Iris pigment epithelial cell (primary cell): Measurements from ENCODE around the gene LMO1.

Experiments
- DNase-seq: peaks from one replicate; pipeline ENCODE4 v3.0.0-alpha.2; 2011; ENCODE audit warnings: low read depth

Gene LMO1

DNA sequence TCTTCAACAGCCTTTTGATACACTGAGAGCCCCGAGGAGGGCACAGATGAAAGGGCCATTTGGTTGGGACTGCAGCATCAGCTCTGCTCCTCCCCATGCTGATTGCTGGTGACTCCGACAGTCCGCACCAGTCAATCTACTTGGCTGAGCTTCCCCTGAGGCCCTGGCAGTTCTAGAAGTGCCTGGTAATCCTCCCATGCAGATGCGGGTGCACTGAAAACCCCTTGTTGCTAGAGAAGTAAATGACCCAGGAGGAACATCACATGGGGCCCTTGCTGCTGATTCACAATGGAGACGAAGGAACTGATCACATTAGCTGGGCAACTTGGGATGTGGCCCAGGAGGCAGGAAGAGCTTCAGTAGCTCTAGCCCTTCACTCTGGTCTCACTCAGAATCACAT lies 59.7 kb downstream of the LMO1 start:
- no peak for DNase-seq

DNA sequence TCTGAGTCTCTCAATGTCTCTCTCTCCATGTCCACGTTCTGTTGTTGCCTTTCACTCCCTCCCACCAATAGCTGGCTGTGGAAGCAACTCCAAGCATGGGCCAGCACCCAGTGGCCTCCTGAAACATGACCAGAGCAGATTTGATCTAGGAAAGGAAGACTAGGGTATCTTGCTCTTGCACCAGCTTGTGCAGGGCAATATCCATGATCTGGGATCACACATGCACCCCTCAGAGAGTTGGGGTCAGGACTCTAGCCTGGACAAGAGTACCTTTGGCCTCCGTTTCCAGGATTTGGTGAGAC lies 60.3 kb downstream of the LMO1 start:
- no peak for DNase-seq

DNA sequence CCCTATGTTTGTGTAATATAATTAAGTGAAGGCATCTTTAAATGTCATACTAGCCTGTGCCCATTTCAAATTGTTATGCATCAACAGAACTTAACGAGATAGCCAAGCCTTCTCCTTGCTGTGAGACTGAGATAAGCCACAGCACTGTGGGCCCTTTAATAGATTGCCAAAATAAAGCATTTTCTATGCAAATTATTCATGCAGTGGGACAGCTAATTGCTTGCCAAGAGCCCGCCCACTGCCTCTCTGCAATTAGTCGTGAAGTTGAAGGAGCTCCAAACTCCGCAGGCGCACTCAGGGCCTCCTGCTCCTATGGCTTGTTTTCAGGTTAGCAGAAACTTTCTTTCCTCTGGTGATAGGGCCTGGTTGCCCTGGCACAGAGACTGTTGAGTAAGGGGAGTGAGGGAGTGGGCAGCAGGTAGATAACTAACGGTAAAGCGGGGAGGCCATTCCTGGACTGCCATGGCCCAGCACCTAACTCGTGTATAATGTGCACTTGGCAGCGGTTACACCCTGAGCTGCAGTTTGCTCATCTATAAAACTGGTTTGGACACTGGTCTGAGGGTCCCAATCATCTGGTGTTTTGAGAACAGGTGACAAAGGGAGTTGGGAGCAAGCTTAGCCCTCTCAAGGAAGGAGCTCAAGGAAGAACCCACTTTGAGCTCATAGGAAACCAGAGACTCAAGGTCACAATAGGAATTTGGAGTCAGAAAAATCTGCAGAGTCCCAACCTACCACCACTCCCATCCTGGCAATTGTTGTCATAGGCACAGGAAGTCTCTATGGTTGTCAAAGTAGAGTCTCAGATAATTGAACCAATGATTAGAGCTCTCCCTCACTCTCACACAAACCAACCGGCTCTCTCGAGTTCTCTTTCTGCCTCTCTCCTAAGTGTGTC lies 60.9 kb downstream of the LMO1 start:
- no peak for DNase-seq

DNA sequence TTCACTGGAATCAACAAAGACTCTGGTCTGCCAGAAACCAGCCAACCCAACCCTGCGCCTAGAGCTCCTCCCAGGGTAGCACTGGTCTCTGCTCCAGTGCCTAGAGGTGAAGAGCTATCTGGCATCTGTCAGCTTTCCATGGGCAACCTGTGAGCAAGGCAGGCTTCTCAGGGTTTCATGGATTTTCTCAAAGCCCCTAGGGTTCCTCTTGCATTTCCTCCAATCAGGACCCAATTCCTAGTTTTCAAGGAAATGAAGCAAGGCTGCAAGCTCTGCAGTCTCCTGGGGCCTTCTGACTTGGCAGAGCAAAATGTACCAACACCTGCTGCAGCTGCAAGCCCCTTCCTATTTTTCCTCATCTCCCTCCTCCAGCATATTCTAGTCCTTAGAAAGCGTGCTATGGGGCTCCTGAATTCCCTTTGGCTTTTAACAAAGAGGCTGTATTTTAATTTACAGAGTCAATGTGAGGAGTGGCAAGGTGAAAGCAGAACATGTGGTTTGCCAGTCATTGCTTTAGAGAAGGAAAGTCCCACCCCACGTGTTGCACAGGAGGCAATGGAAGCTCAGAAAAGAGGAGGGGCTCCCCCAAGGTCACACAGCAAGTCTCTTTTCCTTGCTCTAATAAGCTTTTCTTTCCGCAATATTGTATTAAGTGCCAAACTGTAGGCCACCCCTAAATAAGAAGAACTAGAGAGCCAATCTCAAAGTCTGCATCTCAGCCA lies 61.9 kb downstream of the LMO1 start:
- no peak for DNase-seq

DNA sequence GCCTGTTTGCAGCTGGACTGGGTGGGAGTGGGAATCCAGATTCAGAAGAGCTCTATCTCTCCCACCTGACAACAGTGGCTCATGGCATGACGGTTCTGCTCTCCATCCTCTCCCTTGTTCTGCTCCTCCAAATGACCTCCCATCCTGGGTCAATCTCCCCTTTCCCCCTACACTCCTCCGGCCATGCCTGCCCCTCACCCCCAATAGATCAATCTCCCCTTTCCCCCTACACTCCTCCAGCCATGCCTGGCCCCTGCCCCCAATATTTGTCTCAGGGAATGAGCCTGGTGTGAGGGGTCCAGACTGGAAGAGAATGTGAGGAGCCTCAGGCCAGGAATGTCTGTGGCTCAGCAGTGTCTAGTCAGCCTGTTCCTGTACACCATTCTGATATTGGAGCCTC lies 64.0 kb downstream of the LMO1 start:
- no peak for DNase-seq

DNA sequence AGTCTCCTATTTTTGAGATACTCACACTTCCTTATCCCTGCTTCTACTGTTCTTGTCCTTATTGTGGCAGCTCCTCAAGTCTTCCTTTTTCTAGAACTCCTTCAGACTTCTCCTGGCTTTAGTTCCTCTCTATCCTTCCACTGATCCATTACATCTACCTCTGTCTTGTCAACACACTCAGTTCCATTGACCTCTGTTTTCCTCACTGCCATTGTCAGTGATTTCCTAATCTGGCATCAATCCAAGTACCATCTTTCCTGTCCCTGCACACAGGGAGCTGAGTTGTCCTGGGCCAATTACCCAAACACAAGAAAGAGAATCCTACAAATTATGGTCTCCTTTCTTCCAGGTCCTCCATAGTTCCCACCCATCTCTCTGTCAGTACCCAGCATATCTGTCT lies 66.9 kb downstream of the LMO1 start:
- DNase-seq: no peak

DNA sequence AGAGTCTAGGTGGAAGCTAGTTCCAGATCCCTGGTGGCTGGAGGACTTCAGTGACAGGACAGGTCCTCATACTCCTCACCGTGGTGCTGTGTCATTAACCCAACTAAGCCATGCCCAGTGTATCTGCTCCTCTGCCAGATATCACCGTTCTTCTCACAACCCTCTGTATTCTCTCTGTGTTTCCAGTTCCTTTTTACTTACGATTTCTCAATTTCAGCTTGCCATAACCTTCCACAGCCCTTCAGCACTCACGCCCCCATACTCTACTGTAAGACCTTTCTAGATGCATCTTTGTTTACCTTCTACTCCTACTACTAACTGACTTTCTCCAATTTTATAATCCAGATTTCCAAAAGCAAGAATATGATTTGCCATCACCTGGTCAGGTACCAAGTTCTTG lies 68.7 kb downstream of the LMO1 start:
- no peak for DNase-seq

DNA sequence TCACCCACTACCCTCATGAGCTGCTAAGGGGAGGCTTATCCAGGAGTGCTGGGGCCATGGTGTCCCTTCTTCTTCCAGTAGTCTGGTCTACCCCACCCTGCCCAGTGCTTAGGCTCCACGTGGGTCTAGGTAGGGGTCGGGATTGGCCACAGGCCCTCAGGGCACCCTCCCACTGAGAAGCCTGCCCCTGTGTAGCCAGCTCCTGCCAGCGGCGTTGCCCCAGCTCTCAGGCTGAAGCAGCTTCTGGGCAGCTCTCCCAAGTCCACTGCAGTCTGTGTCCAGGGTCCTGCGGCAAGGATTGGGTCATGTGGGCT lies 70.8 kb downstream of the LMO1 start:
- no peak for DNase-seq

DNA sequence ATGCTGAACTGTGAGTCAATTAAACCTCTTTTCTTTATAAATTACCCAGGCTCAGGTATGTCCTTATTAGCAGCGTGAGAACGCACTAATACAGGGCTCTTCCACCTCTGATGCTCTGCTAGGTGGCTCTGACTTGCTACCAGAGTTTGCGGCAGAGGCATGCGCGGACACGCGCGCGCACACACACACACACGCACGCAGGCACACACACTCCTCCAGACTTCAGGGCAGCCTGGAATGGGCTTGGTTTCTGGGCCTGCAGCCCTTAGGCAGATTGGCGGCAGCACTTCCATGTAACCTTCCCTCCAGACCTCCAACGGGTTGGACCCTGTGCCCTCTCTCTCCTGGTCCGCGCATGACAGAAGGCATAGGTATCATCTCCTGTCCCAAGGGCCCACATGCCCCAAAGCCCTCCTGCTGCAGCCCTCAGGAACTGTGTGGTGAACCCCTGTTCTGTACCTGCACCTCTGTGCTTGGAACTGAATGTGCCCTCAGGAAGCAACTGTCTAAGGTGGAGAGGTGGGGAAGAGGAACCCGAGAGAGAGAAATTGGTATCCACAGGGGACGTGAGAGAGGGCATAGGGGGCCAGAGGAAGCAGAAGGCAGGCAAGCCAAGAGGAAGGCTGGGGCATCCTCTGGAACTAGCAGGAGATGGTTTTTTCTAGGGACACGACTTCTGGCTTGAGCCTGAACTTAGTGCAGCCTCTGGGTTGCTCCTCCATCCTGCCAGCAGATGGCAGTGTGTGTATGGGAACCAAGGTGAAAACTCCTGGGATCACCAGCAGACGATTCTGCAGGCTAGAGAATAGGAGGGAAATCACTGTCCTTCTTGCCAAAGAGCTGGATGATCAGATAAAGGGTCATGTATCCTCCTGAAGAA lies 71.4 kb downstream of the LMO1 start:
- DNase-seq: peak; percentile 68

DNA sequence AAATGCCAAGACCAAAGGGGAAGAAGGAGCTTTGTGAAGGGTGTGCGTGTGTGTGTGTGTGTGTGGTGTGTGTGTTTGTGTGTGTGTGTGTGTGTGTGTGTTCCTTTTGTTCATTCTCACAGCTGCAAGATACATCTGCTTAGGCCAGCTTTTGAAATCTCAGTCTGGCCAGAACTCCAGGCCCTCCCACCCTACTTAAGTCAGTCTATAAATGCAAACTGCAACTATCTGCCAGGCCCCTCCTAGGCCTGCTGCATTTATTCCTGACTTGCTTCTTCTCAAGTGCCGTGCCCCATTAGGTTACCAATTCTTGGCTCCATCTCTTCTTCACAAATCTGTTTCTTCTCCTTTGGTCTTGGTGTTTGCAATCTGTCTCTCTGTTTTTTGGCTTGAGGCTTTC lies 73.2 kb downstream of the LMO1 start:
- DNase-seq: no peak

DNA sequence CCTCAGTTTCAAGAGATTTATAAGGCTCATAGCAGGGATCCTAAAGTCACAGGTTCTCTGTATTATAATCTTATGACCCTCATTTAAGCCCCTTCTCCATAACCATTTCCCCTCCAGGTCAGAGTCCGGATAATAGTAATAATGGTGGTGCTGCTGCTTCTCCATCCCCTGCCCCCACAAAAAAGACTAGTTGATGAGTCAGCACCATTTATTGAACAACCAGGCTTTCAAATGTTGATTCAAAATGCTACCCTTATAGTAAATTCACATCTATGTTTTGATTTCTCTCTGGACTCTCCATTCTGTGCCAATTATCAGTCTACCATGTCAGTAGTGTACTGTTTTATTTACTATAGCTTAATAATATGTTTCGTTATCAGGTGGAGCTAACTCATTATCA lies 77.2 kb downstream of the LMO1 start:
- DNase-seq: no peak

DNA sequence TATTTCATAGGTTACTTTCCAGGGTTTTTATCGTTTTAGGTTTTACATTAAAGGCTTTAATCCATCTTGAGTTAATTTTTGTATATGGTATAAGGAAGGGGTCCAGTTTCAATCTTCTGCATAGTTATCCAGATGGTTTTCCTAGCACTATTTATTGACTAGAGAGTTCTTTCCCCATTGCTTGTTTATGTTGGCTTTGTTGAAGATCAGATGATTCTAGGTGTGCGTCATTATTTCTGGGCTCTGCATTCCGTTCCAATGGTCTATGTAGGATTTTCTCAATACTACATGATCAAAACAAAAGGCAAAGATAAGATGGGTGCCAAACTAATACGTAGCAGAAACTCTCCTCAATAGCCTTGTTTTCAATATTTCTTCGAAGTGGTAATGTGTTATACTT lies 80.6 kb downstream of the LMO1 start:
- peak; percentile 28 for DNase-seq

DNA sequence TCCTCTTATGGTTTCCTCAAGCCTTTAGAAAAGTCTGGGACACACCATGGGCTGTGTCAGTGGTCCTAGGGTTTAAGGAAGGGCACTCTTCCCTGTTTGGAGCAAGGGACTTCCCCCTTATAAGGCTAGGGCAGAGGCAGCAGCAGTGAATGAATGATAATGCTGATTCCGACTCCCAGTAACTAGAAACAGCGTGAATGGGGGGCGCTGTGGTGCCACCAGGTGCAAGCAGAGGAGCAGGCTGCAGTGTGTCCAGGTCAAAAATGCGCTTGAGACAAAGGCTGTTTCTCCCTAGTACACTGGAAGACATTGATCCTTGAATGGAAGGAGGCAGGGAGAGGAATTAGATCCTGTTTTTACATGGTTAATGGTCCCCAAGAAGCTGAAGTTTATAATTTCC lies 83.2 kb downstream of the LMO1 start:
- DNase-seq: no peak

DNA sequence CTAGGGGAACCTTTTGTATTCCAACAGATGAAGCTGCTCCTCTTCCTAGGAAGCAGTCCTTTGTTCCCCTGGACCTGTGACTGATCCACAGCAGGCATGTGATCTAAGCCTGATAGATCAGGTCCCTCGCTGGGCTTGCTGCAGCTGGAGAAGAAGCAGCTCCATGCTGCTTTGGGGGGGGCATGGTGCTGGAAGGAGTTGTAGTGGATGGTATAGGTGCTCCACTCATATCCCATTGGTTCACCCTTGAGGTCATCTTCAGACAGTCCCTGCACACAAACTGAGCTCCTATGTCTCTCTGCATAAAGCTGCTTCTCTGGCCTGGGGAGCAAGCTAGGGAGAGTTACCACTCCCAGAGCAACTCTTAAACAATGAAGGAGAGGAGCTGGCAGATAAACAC lies 85.4 kb downstream of the LMO1 start:
- no peak for DNase-seq

DNA sequence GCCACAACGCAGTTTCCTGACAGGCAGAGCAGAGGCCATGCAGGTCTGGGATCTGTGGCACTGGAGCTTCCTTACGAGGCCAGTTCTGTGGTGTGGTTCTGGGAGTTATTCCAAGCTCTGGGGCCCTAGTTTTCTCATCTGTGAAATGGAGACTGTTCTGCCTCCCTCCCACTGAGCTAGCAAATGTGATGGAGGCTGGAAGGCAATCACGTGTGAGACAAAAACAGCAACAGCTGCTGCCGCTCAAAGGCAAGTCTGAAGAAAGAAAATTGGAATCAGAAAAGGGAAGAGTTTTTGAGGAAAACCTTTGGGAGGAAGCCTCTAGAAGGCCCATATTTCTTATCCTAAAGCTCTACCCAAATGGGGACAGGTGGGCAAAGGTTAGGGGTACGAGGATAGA lies 86.5 kb downstream of the LMO1 start:
- no peak for DNase-seq
